Measurements from ENCODE around the gene ADCY4.
"Not testable (repeated sequence)": the region's sequence is repeated elsewhere in the genome, so short reads cannot be mapped to it uniquely, and the experiment has no call there.

- not testable (repeated sequence) for TF ChIP-seq YY1 (IDR thresholded peaks at IDR 0.05; ENCODE audit: insufficient read depth, insufficient read length); ZNF274 (IDR thresholded peaks at IDR 0.05; ENCODE audit: low read depth, low read length); SUZ12 (IDR thresholded peaks at IDR 0.05; ENCODE audit: extremely low read depth, insufficient read depth, insufficient read length)
Observed at GRCh38 chr14:24327914-24328313, 7.0 kb downstream of the ADCY4 start.

Data from NT2/D1 (cell line).